HepG2 (cell line): Measurements from ENCODE around the gene FBXL4.

Source experiments
- PITX1 ChIP-seq: sonication (generic); formaldehyde crosslinking; IDR thresholded peaks from 2 replicates; pipeline ENCODE4 v1.5.1; 2020; ENCODE audit warnings: mild to moderate bottlenecking, missing genetic modification reagents
- TEAD2 ChIP-seq: sonication (generic); formaldehyde crosslinking; IDR thresholded peaks from 2 replicates; pipeline ENCODE4 v1.9.0; 2021; ENCODE audit warnings: missing genetic modification reagents

- TF ChIP-seq PITX1 (CRISPR knock-in tag) (no peak), TEAD2 (CRISPR knock-in tag) (no peak)
Observed at GRCh38 chr6:98958776-98959175, 11.0 kb upstream of the FBXL4 start.
